ENCODE data around the gene EFHC1.

DNA sequence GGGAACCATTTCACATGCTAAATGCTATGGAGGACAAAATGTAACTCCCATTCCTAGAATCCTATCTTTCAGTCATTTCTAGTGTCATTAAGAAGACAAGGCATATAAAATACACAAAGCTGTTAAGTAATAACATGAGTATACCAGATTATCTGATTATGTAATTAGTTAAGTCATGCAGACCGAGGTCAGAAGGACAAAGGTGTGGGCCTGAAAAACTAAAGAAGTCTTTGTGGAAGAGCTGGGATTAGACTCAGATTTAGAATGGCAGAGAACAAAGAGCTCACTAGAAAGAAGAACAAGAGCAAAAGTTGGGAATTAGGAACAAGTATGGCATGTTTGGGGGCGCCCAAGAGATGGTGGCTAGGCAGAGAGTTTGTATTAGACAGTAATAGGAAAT lies 37.0 kb downstream of the EFHC1 start:
- TF ChIP-seq, protein P1, sequence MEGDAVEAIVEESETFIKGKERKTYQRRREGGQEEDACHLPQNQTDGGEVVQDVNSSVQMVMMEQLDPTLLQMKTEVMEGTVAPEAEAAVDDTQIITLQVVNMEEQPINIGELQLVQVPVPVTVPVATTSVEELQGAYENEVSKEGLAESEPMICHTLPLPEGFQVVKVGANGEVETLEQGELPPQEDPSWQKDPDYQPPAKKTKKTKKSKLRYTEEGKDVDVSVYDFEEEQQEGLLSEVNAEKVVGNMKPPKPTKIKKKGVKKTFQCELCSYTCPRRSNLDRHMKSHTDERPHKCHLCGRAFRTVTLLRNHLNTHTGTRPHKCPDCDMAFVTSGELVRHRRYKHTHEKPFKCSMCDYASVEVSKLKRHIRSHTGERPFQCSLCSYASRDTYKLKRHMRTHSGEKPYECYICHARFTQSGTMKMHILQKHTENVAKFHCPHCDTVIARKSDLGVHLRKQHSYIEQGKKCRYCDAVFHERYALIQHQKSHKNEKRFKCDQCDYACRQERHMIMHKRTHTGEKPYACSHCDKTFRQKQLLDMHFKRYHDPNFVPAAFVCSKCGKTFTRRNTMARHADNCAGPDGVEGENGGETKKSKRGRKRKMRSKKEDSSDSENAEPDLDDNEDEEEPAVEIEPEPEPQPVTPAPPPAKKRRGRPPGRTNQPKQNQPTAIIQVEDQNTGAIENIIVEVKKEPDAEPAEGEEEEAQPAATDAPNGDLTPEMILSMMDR (IDR thresholded peaks at IDR 0.05): no peak
- no peak for TF ChIP-seq POLR2A (IDR thresholded peaks at IDR 0.05)
